Fibroblast of pulmonary artery (primary cell): ENCODE results near the gene SLC25A11.

Experiments
- DNase-seq: peaks from one replicate; pipeline ENCODE4 v3.0.0-alpha.2; 2010; ENCODE audit warnings: low read depth
- H3K4me3 ChIP-seq: replicated peaks from 2 replicates; pipeline ENCODE4 v1.5.1; 2011; ENCODE audit warnings: low read depth, mild to moderate bottlenecking, control low read depth, low read length, moderate library complexity
- CTCF ChIP-seq: IDR thresholded peaks from 2 replicates; pipeline ENCODE4 v1.5.1; 2011; ENCODE audit warnings: mild to moderate bottlenecking, control low read depth, low read length, inconsistent platforms; ENCODE audit errors: missing control alignments

SLC25A11 gene, protein sequence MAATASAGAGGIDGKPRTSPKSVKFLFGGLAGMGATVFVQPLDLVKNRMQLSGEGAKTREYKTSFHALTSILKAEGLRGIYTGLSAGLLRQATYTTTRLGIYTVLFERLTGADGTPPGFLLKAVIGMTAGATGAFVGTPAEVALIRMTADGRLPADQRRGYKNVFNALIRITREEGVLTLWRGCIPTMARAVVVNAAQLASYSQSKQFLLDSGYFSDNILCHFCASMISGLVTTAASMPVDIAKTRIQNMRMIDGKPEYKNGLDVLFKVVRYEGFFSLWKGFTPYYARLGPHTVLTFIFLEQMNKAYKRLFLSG

GRCh38 chr17:4939796-4940554, at the start of gene SLC25A11, which contains the start of gene RNF167:
Gene SLC25A11, minus strand, starts transcription at chr17:4940046. Its CDS starts 136 bp downstream, at chr17:4939910.
Gene RNF167, plus strand, starts transcription at chr17:4940268. Its CDS starts 642 bp downstream, at chr17:4940910.
- H3K4me3 ChIP-seq, result peak within 1 kb of the TSS; percentile 88
- peak; percentile 100 for DNase-seq
- TF ChIP-seq CTCF, result no peak

DNA sequence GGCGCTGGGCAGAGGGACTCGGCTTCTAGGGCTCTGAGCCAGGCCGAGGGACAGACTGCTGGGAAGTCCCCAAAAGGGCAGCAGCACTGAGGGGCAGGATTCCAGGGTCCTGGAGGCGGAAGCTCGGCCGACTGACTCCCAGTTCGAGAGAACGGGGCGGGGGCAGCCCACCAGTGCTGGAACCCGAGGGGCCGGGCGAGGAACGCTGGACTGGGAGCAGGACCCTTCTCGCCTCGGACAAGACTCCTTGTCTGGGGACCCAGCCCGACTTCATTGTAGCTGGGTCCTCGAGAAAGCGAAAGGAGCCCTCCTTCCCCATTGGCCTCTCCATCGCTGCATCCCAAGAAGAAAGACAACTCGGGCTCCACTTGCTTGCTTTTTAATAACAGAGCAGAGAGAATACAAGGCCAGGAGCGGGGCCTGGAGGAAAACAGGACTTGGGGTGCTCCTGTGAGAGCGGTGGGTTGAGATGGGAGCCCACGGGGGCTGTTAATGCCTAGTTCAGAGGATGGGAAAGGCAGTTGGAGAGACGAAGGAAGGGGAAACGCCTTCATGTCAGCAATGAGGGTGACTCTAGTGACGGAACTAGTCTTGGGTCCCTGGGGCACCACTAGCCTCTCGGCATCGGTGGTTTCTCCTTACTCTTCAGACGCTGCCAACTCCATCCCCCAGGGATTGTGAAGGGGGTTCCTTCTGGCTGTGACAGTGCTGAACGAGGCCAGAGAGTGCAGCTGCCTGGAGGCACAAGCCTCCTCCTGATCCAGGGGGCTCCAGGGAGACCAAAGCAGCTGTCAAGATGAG, 48.1 kb upstream of the SLC25A11 start:
- no peak for TF ChIP-seq CTCF
- H3K4me3 ChIP-seq, result peak overlapping the region; percentile 81
- no peak for DNase-seq

DNA sequence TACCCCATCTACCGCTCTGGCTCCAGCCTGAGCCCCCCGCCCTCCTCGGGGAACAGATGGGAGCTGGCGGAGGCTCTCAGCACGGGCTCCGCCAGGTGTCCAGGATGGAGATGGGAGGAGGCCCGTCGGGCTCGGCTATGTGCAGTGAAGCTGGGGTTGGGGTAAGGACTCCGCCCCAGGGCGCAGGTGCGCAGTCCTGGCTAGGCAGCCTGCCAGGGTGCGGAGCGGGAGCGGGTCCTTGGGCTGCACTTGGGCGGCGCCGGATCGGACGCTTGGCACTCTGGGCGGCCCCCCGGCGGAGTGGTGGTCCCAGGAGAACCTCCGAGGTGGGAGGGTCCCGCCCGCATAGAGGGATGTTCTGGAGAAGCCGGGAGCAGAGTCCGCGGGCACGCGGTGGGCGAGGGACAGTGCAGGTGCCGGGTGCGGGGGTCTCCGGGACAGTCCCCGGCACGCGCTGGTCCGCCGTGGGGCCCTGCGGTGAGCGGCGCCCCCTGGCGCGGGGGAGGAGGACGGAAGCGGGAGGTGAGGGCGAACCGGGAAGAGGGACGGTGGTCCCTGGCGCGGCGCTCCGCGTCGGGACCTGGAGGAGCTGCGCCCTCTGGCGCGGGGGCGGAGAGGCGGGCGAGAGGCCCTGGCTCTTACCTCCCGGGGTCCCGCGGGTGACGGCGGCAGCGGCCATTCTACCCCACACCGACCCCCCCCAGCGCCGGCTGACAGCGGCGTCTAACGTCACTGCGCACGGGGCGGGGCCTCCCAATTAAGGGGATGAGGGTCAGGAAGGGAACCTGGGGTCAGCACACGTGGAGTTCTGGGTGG, 47.3 kb upstream of the SLC25A11 start, which contains the start of gene CAMTA2:
TSS of gene CAMTA2 (minus strand) at position 725 of the 816 bp plus-strand sequence. CDS start 1,453 bp downstream, outside the sequence.
- peak; percentile 23 for TF ChIP-seq CTCF
- peak; percentile 67 for DNase-seq
- peak within 1 kb of the TSS; percentile 81 for H3K4me3 ChIP-seq

GRCh38 chr17:4986403-4986802, 46.6 kb upstream of the SLC25A11 start:
- TF ChIP-seq CTCF, result no peak
- DNase-seq, result no peak
- H3K4me3 ChIP-seq, result peak overlapping the region; percentile 81

DNA sequence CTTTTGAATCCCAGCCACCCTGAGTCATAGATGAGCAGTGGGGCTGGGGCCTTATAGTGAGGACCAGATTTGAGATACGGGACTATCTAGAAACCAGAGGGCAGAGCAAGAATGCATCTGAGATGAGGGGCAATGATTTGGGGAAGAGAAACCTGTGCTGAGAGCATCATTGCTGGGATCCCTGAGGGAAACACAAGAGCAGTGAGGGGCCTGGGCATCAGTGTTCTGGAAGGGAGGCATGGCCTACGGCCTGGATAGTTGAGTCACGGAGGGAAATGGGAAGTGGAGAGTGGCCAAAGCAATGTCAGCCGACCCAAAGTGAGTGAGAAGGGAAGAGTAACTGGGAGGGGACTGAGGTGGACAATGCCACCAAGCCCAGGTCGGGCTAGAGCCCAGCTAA, 42.5 kb upstream of the SLC25A11 start:
- TF ChIP-seq CTCF, result no peak
- H3K4me3 ChIP-seq, result no peak overlapping the region
- DNase-seq, result no peak
